GM12873 (cell line): Measurements from ENCODE around the gene PPP1R13L.

Source experiments
- CTCF ChIP-seq: IDR thresholded peaks from 2 replicates; pipeline ENCODE4 v1.5.1; 2012; ENCODE audit warnings: low read depth, mild to moderate bottlenecking, moderate library complexity, low read length, control low read depth; ENCODE audit not compliant: insufficient read depth; ENCODE audit errors: missing control alignments

Gene PPP1R13L

GRCh38 chr19:45348367-45349125, 56.3 kb downstream of the PPP1R13L start:
- no peak for TF ChIP-seq CTCF

DNA sequence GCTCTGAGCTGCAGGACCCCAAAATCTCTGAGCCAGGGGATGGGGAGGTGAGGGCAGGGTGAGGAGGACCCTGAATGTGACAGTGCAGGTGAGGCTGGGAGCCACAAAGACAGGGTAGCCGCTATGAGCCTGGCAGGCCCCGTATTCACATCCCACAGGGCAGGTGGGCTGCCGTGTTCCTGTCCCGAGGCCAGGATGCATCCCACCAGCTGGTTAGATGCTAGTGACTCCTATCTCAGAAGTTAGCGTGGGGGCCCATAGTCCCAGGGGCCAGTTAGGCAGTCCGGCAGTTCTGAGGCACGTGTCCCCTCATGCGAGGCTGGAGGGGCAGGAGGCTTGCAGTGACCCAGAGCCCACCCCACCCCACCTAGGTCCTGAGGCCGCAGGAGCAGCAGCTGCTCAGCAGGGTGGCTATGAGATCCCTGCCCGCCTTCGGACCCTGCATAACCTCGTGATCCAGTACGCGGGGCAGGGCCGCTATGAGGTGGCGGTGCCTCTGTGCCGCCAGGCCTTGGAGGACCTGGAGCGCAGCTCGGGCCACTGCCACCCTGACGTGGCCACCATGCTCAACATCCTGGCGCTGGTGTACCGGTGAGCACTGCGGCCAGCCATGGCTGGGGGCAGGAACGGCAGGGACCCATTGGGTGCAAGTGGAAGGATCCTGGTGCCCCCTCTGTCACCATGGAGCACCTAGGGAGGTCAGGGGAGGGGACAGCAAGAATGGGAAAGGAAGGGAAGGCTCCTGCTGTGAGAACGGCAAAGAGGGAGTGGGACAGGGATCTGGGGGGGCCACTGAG, 57.1 kb downstream of the PPP1R13L start:
- no peak for TF ChIP-seq CTCF

GRCh38 chr19:45346449-45346848, 58.4 kb downstream of the PPP1R13L start:
- TF ChIP-seq CTCF, result no peak

DNA sequence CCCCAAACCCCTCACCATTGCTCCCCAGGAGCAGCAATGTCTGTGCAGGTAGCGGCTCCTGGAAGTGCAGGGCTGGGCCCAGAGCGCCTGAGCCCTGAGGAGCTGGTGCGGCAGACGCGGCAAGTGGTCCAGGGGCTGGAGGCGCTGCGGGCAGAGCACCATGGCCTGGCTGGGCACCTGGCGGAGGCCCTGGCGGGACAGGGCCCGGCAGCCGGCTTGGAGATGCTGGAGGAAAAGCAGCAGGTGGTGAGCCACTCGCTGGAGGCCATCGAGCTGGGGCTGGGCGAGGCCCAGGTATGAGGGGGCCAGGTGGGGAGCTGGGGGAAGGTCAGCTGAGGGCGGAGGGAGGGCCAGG, 59.4 kb downstream of the PPP1R13L start:
- no peak for TF ChIP-seq CTCF

DNA sequence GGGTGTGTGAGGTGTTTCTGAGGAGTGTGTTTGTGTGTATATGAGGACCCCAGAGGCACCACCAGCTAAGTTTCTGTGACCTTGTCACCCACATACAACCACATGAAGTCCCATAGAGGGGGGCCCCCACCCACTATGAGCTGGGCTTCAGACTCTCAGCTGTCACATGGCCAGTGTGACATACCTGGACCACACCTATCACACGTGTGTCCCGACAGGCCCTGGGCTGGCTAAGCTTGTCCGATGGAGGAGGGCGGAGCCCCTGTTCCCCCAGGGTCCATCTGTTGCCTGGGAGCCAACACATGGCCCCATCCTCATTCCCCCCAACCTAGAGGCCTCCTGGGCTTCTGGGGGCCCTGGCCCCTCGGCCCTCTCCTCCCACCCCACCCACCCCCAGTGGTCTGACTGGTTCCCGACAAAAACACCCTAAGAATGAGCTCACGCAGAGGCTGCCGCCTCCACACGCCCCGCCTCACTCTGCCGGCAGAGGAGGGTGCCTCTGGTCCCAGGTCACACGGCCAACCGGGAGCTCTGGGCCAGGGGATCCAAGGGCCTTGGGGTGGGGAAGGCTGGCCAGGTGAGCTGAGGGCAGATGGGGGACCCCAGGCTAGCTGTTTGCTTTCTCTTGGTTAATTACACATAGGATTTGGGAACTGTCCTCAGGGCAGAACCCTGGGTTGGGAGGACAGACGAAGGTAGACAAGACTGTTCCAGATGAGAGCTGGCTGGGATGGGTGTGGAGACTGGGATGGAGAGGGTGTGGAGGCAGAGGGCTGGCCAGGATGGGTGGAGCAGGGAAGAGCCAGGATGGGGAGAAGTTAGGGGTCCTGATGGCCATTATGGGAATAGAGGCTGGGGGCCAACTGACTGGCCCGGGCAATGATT, 60.0 kb downstream of the PPP1R13L start:
- TF ChIP-seq CTCF, result no peak

DNA sequence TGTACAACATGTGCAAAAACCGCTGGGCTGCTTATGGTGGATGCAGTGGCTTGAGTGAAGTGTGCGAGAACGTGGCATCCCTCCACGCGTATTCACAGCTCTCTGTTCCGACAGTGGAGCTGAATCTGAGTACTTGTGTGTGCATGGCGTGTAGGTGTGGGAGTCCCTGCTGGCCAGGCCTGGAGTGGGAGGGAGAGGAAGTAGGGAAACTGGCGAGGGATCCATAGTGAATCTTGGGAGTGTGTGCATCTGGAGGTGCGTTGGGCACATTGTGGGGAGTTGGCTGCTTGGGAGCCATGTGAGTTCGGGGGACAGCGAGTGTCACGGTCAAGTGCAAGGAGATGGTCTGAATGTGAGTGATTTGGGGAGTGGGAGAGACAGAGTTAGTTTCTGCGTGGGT, 62.0 kb downstream of the PPP1R13L start:
- TF ChIP-seq CTCF, result no peak
